NT2/D1 (cell line): ENCODE results near the gene KRTAP1-1.

Source experiments
- SUZ12 ChIP-seq: IDR thresholded peaks from 2 replicates; pipeline ENCODE4 v1.6.1; 2011; ENCODE audit not compliant: insufficient read length, insufficient read depth; ENCODE audit errors: extremely low read depth
- YY1 ChIP-seq: IDR thresholded peaks from 2 replicates; pipeline ENCODE4 v1.6.1; 2011; ENCODE audit not compliant: insufficient read length, insufficient read depth

- TF ChIP-seq SUZ12: no peak
- TF ChIP-seq YY1: no peak
Measured at GRCh38 chr17:41073676-41074075, 32.4 kb upstream of the KRTAP1-1 start.
